ENCODE measurements around the gene SLC7A6. TPM values are rescaled to one million over a fixed set of nuclear protein-coding genes. Genes with fewer than 3 reads are reported as not detected.
A peak's percentile ranks its signal among the peaks of the same experiment; 100 is the strongest.
"Not testable (repeated sequence)": the region's sequence is repeated elsewhere in the genome, so short reads cannot be mapped to it uniquely, and the experiment has no call there.

Gene SLC7A6
- total RNA-seq, 2 donors from 2014 or later, result 12.8 to 30.5 TPM

DNA sequence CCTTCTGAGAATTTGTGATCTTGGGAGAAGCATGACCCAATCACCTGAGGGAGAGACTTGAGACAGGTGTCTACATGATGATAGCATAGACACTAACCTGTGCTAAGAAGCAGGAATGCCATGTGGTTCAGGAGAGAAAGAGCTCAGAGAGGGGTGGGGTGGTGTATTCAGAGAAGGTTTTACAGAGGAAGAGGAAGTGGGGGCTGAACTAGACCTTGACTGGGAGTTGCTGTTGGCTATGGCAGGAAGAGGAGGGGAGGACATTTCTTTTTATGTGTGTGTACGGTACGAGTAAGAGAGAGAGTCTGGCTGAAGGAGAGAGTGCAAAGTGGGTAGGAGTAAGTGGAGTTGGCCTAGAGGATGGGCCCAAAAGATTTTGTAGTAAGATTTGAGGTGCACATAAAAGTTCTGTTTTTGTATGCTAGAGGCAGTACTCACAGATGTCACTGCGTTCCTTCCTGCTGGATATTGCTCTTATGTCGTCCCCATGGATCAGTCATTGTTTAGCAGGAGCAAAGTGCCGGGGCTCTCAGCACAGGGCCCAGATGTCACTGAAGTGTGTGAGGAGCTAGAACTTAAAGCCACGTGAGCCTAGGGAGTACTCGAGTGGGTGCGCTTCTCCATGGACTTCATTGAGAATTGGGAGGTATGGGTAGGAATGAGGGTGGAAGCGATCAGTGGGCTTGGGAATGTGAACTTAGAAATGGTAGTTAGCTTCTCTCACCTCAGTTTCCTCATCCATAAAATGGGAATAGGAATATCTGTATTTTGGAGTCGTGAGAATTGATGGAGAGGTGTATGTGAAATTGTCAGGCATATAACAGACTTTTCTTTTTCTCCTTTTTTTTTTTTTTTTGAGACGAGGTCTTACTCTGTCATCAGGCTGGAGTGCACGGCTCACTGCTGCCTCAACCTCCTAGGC is 22.1 kb downstream of the SLC7A6 start:
- Histone ChIP-seq H3K4me3 (no peak overlapping the region), H3K27me3 (replicated peaks; ENCODE audit: insufficient read depth) (no peaks in the 10 kb centered on the region), H3K4me1 (replicated peaks) (no peaks in the 10 kb centered on the region), H3K27ac (no peak overlapping the region), H3K9me3 (no peaks in the 10 kb centered on the region), H3K36me3 (peaks cover 0 to 4% of the 10 kb centered on the region in 2 donors)
- TF ChIP-seq, protein P1, sequence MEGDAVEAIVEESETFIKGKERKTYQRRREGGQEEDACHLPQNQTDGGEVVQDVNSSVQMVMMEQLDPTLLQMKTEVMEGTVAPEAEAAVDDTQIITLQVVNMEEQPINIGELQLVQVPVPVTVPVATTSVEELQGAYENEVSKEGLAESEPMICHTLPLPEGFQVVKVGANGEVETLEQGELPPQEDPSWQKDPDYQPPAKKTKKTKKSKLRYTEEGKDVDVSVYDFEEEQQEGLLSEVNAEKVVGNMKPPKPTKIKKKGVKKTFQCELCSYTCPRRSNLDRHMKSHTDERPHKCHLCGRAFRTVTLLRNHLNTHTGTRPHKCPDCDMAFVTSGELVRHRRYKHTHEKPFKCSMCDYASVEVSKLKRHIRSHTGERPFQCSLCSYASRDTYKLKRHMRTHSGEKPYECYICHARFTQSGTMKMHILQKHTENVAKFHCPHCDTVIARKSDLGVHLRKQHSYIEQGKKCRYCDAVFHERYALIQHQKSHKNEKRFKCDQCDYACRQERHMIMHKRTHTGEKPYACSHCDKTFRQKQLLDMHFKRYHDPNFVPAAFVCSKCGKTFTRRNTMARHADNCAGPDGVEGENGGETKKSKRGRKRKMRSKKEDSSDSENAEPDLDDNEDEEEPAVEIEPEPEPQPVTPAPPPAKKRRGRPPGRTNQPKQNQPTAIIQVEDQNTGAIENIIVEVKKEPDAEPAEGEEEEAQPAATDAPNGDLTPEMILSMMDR (IDR thresholded peaks at IDR 0.05), result no peak
- TF ChIP-seq POLR2AphosphoS5 (IDR thresholded peaks at IDR 0.05), result no peak
- TF ChIP-seq POLR2A (IDR thresholded peaks at IDR 0.05), result no peak
- DNase-seq (ENCODE audit: low spot score), result no peak
- intact Hi-C loops (cut with DNase I), result no loop called here
- WGBS, result 81% methylated on average over 12 of the region's 12 CpGs

DNA sequence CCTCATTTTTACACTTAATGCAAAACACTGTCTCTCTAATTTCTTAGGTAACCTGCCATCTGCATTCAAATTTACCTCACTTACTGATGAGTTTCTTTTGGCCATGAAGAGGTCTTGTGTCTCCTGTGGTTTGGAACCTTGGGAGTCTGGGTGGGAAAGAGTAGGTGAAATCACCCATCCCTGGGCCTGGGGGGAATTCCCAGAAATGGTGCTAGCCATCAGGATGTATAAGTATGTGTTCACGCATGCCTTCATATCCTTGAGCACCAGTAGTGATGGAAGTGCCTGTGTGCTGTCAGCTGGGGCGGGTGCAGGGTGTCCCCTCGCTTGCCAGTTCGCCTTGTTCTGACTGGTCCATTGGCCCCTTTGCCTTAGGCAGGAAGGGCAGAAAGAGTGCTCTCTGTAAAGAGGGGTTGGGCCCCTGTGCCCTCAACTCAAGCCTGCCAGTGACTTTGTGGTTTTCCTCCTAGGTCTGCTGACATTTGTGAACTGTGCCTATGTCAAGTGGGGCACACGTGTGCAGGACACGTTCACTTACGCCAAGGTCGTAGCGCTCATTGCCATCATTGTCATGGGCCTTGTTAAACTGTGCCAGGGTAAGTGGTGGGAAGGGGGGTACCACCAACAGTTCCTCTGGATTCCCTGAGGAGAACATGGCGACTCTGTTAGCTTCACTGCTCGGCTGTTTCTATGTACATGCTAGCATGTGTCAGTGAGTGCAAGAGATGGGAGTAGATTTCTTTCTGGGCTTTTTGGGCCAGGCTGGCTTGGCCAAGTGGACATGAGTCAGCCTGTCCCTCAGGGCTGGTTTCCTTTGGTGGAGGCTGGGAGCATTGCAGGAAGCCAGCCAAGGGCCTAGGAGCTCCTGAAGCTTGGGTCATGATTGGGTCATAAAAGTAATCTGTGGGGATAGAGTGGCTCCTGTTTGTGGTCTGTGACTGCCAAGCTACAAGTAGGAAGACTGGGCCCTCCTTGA is 23.2 kb downstream of the SLC7A6 start:
- DNase-seq (ENCODE audit: low spot score), result no peak
- H3K4me1 ChIP-seq (replicated peaks), result no peaks in the 10 kb centered on the region

DNA sequence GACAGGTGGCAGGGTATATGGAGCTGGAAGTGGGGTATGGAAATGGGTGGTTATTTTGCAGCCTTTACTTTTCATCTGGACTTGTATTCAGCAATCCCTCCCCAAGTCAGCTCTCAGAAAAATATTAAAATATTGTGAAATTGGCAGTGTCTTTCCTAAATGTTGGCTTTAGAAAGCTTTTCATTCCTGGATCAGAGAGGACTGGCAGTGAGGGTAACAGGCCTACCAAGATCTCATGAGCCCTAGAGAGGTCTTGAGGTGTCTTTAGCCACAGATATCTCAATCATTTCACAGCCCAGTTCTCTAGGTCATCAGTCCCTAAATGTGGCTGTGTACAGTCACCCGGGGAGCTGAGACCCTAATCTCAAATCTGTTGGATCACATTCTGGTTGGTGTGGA is 23.9 kb downstream of the SLC7A6 start:
- Histone ChIP-seq H3K27ac (no peak overlapping the region), H3K4me3 (no peak overlapping the region), H3K9me3 (no peaks in the 10 kb centered on the region), H3K4me1 (replicated peaks) (no peaks in the 10 kb centered on the region), H3K27me3 (replicated peaks; ENCODE audit: insufficient read depth) (no peaks in the 10 kb centered on the region), H3K36me3 (peaks cover 0 to 4% of the 10 kb centered on the region in 2 donors)
- intact Hi-C loops (cut with DNase I), result no loop called here
- TF ChIP-seq, protein P1 (IDR thresholded peaks at IDR 0.05), result no peak
- TF ChIP-seq POLR2A (IDR thresholded peaks at IDR 0.05), result no peak
- no peak for TF ChIP-seq POLR2AphosphoS5 (IDR thresholded peaks at IDR 0.05)
- WGBS, result 94% methylated on average over 1 of the region's 1 CpG
- no peak for DNase-seq (ENCODE audit: low spot score)

More for the DNA sequence above, 23.2 kb downstream of the SLC7A6 start:
- Histone ChIP-seq H3K36me3 (peaks cover 0 to 4% of the 10 kb centered on the region in 2 donors), H3K4me3 (no peak overlapping the region), H3K9me3 (no peaks in the 10 kb centered on the region), H3K27ac (peak overlapping the region in 1 of 2 donors; percentile 6), H3K27me3 (replicated peaks; ENCODE audit: insufficient read depth) (no peaks in the 10 kb centered on the region)
- intact Hi-C loops (cut with DNase I), result no loop called here
- 89% methylated on average over 11 of the region's 11 CpGs for WGBS
- TF ChIP-seq POLR2A (IDR thresholded peaks at IDR 0.05) (no peak), POLR2AphosphoS5 (IDR thresholded peaks at IDR 0.05) (no peak)
- TF ChIP-seq, protein P1 (IDR thresholded peaks at IDR 0.05), result no peak

DNA sequence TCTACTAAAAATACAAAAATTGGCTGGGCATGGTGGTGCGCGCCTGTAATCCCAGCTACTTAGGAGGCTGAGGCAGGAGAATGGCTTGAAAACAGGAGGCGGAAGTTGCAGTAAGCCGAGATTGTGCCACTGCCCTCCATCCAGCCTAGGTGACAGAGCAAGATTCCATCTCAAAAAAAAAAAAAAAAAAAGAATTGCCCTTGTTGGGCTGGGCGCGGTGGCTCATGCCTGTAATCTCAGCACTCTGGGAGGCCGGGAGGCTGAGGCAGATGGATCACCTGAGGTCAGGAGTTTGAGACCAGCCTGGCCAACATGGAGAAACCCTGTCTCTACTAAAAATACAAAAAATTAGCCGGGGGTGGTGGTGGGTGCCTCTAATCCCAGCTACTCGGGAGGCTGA is 24.5 kb downstream of the SLC7A6 start:
- H3K4me1 ChIP-seq (replicated peaks); H3K27me3 ChIP-seq (replicated peaks; ENCODE audit: insufficient read depth); H3K27ac ChIP-seq; H3K36me3 ChIP-seq; intact Hi-C loops (cut with DNase I); DNase-seq (ENCODE audit: low spot score); H3K9me3 ChIP-seq; H3K4me3 ChIP-seq: not testable (repeated sequence)
- WGBS, result 83% methylated on average over 9 of the region's 9 CpGs

DNA sequence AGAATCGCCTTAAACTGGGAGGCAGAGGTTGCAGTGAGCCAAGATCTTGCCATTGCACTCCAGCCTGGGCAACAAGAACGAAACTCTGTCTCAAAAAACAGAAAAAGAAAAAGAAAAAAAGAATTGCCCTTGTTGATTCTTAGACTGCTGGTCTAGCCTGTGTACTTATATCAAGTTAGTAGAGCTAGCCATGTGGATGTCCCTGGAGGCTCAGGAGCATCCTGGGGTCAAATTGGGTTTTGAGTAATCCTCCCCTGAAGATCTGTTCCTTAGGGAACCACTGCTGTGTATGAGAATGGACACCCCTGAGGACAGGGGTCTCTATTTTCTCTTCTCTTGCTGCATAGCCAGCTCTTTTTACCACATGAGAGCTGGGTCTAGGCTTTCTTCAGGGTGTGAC is 24.9 kb downstream of the SLC7A6 start:
- Histone ChIP-seq H3K4me1 (replicated peaks) (no peaks in the 10 kb centered on the region), H3K36me3 (peaks cover 0 to 4% of the 10 kb centered on the region in 2 donors), H3K4me3 (no peak overlapping the region), H3K9me3 (no peaks in the 10 kb centered on the region), H3K27ac (peak overlapping the region; percentile 9 to 47), H3K27me3 (replicated peaks; ENCODE audit: insufficient read depth) (no peaks in the 10 kb centered on the region)
- WGBS, result 96% methylated on average over 2 of the region's 2 CpGs
- intact Hi-C loops (cut with DNase I), result no loop called here
- DNase-seq (ENCODE audit: low spot score), result no peak
- TF ChIP-seq POLR2A (IDR thresholded peaks at IDR 0.05) (no peak), POLR2AphosphoS5 (IDR thresholded peaks at IDR 0.05) (no peak)
- TF ChIP-seq, protein P1 (IDR thresholded peaks at IDR 0.05), result no peak

All from prostate gland (tissue), 2 donors.